GM12865 (cell line): ENCODE results near the gene TMEM181.
A peak's percentile ranks its signal among the peaks of the same experiment; 100 is the strongest.

Source experiments
- DNase-seq: peaks from one replicate; pipeline ENCODE4 v3.0.0; 2010; ENCODE audit warnings: low read depth
- H3K4me3 ChIP-seq: 2 replicates; pipeline ENCODE4 v1.5.1; 2011; ENCODE audit warnings: mild to moderate bottlenecking, low read depth, low read length, control low read depth
- CTCF ChIP-seq: IDR thresholded peaks from 2 replicates; pipeline ENCODE4 v1.5.1; 2011; ENCODE audit warnings: low read length, control low read depth, low read depth, inconsistent platforms; ENCODE audit not compliant: insufficient read depth; ENCODE audit errors: missing control alignments

The TMEM181 gene

DNA sequence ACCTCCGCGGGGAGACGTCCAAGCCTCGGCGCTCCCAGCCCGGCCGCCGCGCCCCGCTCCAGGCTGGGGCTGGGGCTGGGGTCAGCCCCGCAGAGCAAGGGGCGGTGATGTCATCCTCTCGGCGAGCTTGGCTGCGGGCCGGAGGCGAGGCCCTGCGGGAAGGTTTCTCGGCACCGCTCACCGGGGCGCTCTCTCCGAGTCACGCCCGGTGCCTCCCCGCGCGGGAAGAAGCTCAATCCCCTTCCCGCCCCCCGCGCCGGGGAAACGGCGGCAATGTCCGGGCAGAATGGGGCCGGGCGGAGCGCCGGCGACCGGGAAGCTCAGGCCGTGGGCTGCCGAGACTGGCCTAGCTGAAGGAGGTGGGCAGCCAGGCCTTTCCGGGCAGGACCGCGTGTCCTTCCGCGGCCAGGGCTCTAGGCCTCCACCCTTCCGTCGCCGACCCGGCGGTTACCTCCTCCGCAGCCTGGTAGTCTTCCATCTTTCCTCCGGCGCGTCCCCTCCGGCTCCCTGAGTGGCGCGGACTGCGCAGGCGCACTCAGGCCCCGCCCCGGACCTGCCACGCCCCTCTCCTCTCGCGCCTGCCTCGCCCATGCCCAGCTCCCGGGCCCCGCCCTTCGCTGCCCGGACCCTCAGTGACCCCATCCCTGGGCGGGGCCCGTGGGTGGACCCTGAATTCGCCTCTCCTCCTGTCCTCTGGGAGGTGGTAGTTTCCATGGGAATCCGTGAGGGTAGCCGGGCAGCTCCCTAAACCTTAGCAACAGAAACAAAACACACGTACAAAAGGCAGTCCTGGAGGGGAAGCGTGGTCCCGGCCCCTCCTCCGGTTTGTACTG, 84.6 kb downstream of the TMEM181 start, which contains the start of gene DYNLT1:
Gene DYNLT1 (minus strand): TSS at position 513 of the 833 bp plus-strand sequence. CDS start 35 bp downstream, at position 478.
- no peak for TF ChIP-seq CTCF
- H3K4me3 ChIP-seq = peak within 1 kb of the TSS; percentile 92
- DNase-seq = peak; percentile 92

- H3K4me3 ChIP-seq = peak overlapping the region; percentile 92
- no peak for DNase-seq
- no peak for TF ChIP-seq CTCF
These were observed 85.5 kb downstream of the TMEM181 start for GRCh38 chr6:158645064-158646022.

GRCh38 chr6:158646023-158646910, 86.4 kb downstream of the TMEM181 start:
- no peak for TF ChIP-seq CTCF
- no peak overlapping the region for H3K4me3 ChIP-seq
- no peak for DNase-seq

- TF ChIP-seq CTCF = no peak
- H3K4me3 ChIP-seq = no peak overlapping the region
- DNase-seq = no peak
These were observed 87.6 kb downstream of the TMEM181 start for GRCh38 chr6:158647501-158647900.

DNA sequence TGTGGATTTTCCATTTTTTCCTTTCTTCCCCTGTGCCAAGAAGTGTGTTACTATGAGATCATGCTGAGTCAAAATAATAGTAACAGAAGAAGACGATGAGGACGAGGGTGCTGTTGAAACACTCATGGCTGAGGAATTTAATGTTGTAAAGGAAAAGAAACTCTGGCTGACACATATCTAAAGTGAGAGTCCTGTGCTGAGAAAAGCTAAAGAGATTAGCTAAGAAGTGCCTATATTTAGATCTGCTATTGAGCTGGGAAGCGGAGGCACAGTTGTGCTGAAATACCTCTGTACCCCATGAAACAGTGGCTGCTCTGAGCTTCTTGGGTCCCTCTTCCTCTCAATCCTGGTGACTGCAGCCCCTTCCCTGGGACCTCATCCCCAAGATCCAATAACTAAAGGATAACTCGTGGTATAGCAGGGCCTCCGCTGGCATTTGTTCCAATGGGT, 88.8 kb downstream of the TMEM181 start:
- DNase-seq = peak; percentile 85
- H3K4me3 ChIP-seq = peak overlapping the region; percentile 57

More for the DNA sequence above, 88.8 kb downstream of the TMEM181 start:
- no peak for TF ChIP-seq CTCF
